GM12872 (cell line): Measurements from ENCODE around the gene SLC35G3.

ENCODE experiments used
- TF ChIP-seq, protein P1 (sequence below): IDR thresholded peaks from 3 replicates; pipeline ENCODE4 v1.5.1; 2011; ENCODE audit warnings: low read depth, mild to moderate bottlenecking, low read length, moderate library complexity; ENCODE audit not compliant: insufficient read depth

Gene SLC35G3

DNA sequence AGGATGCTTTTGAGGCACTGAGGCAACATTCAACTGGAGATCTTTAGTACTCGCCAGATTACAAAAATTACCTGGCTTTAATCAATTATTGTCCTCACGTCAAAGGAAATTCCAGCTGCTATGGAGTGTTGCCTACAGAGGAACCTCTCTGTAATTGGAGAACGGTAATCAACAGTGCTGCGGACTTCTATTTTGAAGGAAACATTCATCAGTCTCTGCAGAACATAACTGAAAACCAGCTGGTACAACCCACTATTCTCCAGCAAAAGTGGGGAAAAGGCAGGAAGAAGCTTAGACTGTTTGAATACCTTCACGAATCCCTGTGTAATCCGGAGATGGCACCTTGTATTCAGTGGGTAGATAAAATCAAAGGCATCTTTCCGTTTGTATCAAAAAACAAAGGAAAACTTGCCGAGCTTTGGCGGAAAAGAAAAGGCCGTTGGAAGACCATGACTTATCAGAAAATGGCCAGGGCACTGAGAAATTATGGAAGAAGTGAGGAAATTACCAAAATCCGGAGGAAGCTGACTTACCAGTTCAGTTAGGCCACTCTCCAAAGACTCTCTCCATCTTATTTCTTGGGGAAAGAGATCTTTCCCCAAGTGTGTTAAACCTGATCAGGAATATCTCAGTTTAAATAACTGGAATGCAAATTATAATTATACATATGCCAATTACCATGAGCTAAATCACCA lies 3.0 kb downstream of the SLC35G3 start:
- TF ChIP-seq, protein P1, sequence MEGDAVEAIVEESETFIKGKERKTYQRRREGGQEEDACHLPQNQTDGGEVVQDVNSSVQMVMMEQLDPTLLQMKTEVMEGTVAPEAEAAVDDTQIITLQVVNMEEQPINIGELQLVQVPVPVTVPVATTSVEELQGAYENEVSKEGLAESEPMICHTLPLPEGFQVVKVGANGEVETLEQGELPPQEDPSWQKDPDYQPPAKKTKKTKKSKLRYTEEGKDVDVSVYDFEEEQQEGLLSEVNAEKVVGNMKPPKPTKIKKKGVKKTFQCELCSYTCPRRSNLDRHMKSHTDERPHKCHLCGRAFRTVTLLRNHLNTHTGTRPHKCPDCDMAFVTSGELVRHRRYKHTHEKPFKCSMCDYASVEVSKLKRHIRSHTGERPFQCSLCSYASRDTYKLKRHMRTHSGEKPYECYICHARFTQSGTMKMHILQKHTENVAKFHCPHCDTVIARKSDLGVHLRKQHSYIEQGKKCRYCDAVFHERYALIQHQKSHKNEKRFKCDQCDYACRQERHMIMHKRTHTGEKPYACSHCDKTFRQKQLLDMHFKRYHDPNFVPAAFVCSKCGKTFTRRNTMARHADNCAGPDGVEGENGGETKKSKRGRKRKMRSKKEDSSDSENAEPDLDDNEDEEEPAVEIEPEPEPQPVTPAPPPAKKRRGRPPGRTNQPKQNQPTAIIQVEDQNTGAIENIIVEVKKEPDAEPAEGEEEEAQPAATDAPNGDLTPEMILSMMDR, result no peak

DNA sequence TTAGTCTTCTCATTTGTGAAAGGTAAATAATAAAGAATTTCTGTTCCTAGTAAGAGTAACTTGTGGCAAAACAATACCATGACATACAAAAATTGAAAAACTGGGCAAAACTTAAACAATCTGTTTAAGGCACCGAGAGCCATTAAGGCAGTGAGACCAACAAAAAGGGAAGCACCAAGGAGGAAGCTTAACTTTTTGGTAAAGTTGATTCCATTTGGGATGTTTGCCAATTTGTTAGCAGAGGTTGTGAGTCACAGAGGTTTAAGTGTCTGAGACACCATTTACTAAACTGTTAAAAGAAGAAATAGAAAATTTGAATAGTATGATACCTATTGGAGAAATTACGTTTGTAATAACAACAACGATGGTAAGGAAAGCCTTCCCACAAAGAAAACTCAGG lies 4.9 kb downstream of the SLC35G3 start:
- TF ChIP-seq, protein P1, result no peak

DNA sequence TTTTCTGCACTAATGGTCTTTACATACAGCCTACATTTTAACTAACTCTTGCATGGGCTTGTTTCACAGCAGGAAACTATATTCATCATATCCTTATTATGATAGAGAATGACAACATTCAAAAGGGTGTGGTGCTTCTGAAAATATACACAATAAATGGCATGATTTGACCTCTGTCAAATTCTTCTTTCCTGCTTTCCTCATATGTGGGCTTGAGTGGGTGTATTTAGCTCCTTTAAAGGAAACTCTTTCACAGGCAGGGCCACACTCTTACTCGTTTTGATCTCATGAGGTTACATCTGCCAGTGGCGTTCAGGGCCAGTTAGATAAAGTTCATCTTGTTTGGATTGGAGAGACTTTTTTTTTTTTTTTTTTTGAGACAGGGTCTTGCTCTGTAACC lies 6.1 kb downstream of the SLC35G3 start:
- TF ChIP-seq, protein P1, result no peak

DNA sequence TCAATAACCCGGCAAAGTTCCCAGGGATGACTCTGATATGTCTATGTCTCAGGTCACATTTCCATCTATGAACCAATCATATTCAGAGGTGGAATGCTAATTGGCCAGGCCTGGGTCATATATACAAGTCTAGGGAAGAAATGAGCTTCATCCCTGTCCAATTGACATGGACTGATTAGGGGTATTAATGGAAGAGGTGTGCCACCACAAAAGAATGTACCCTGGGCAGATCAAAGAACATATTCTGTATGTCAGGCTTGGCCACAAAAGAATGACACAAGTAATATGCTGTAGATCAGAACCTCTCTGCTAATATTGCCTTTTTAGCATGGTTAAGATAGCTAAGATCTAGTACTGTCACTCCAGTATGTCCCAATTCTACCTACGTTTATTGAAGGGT lies 6.7 kb downstream of the SLC35G3 start:
- TF ChIP-seq, protein P1, result no peak

DNA sequence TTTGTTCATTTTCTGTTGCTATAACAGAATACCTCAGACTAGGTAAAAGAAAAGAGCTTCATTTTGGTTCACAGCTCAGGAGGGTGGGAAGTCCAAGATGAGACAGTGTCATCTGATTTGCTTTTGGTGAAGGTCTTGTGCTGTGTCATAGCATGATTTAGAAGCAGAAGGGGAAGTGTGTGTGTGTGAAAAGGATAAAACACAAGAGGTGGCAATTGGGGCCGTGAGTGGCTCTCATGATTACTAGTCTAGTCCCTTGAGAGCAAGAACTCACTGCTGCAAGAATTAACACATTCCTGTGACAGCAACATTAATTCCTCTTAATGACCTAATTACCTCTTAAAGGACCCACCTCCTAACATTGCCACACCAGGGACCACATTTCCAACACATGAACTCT lies 8.3 kb downstream of the SLC35G3 start:
- TF ChIP-seq, protein P1, result no peak

DNA sequence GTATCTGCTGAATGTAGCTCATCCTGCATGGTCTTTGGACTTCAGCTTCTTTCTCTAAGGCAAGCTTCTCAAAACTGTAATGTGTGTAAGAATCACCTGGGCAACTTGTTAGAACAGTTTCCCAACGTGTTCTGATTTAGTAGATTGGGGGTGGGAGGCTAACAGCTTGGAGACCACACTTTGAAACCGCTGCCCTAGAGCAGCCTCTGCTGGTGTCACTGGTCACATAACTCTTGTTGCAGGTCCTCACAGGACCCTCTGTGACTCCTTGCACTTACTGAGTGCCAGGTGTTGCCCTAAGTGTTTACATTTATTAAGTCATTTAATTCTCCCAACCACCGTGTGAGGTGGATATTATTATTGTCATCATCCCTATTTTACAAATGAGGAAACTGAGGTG lies 9.9 kb downstream of the SLC35G3 start:
- TF ChIP-seq, protein P1, result no peak

DNA sequence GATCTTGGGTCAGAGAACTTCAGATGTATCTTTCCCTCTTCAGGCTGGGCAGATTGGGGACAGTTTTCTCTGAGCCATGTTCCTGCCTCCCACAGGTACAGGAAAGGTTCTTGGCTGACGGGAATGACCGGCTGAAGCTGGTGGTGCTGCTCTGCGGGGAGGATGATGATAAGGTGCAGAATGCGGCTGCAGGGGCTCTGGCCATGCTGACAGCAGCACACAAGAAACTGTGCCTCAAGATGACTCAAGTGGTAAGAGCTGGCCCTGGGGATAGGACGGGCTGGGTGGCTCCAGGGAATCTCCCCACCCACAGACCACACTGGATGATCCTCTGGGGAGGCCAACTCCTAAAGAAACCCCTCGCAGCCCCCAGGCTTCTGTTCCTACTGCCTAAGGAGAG lies 10.9 kb downstream of the SLC35G3 start:
- TF ChIP-seq, protein P1, result no peak

DNA sequence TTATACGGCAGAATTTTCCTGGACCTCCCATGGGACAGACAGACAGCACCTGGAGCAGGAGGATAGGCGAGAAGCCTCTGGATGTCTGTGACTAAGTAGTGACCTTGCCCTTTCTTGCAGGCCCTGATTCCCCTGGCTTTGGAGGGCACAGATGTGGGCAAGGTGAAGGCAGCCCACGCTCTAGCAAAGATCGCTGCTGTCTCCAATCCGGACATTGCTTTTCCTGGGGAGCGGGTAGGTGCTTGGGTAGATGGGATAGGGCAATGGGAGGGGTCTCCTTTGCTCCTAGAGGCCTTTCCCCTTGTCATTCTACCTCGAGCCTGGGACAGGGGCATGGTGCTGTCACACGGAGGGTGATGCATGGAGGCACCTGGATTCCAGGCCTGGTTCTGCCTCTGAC lies 17.3 kb downstream of the SLC35G3 start:
- TF ChIP-seq, protein P1, result no peak
